Esophagus muscularis mucosa (tissue), 4 donors: ENCODE results near the gene KIN. TPM values are rescaled to one million over a fixed set of nuclear protein-coding genes. Genes with fewer than 3 reads are reported as not detected.
"Not testable (repeated sequence)": the region's sequence is repeated elsewhere in the genome, so short reads cannot be mapped to it uniquely, and the experiment has no call there.

Experiments used
- DNase-seq: peaks from one replicate; pipeline ENCODE4 v3.0.0-alpha.2; 2017; ENCODE audit errors: extremely low spot score
- H3K27ac ChIP-seq, 4 donors: fragments of 200-600 bp; sonication (generic); replicated peaks in 1 of 4; 1 replicate in 3 of 4; 2 replicates in 1 of 4; pipeline ENCODE4 v1.5.1; 2016 to 2019; ENCODE audit warnings: mild to moderate bottlenecking in 1 of 4
- H3K27me3 ChIP-seq, 4 donors: fragments of 200-600 bp; sonication (generic); one replicate each; pipeline versions ENCODE4 v1.5.1 to v1.6.0; 2016 to 2019
- H3K36me3 ChIP-seq, 4 donors: fragments of 200-600 bp; sonication (generic); one replicate each; pipeline ENCODE4 v1.5.1; 2016 to 2019
- H3K4me1 ChIP-seq, 4 donors: fragments of 200-600 bp; sonication (generic); one replicate each; pipeline ENCODE4 v1.5.1; 2016 to 2019
- H3K4me3 ChIP-seq, 4 donors: fragments of 200-600 bp; sonication (generic); 1 replicate in 2 of 4; 2 replicates in 2 of 4; pipeline ENCODE4 v1.5.1; 2016 to 2019; ENCODE audit warnings: mild to moderate bottlenecking in 4 of 4, moderate library complexity in 1 of 4
- H3K9me3 ChIP-seq, 4 donors: fragments of 200-600 bp; sonication (generic); 1 replicate in 3 of 4; 2 replicates in 1 of 4; pipeline ENCODE4 v1.5.1; 2016 to 2019
- CTCF ChIP-seq, 3 experiments: fragments of 200-600 bp in 2 of 3; fragments of 450-650 bp in 1 of 3; sonication (generic) in 2 of 3; IDR thresholded peaks; one replicate each; pipeline ENCODE4 v1.5.1; 2017 to 2019; ENCODE audit warnings: antibody characterized with exemption in 3 of 3, mild to moderate bottlenecking in 2 of 3, moderate library complexity in 1 of 3
- EP300 ChIP-seq: sonication (generic); formaldehyde crosslinking; IDR thresholded peaks from one replicate; pipeline ENCODE4 v1.6.1; 2017; ENCODE audit warnings: antibody characterized with exemption
- POLR2A ChIP-seq: fragments of 450-650 bp; IDR thresholded peaks from one replicate; pipeline ENCODE4 v1.6.1; 2017; ENCODE audit warnings: antibody characterized with exemption, moderate library complexity, mild to moderate bottlenecking, low read depth
- POLR2AphosphoS5 ChIP-seq, 2 donors: sonication (generic); formaldehyde crosslinking; IDR thresholded peaks; one replicate each; pipeline ENCODE4 v1.6.1; 2017; ENCODE audit warnings: antibody characterized with exemption in 2 of 2
- WGBS: methylation state at CpG from one replicate; pipeline ENCODE4 v1.1.5; 2018; 5-methylcytosine and 5-hydroxymethylcytosine counted together
- intact Hi-C: fragments of 100-400 bp; cut with DNase I; formaldehyde crosslinking; loops from one replicate; pipeline ENCODE4 v1.15.1; 2023
- total RNA-seq, 4 donors: library from RNA; depleted of rRNA; stranded (reverse); fragments of >200 nt; gene quantifications; one replicate each; pipeline versions ENCODE4 v1.1.0 to v1.2.1, GENCODE V29; 2016

Gene KIN
- total RNA-seq, 4 donors from 2014 or later: 3.1 to 8.3 (median 6.1) TPM

- Histone ChIP-seq H3K9me3 (no peaks in the 10 kb centered on the region), H3K27ac (no peak overlapping the region), H3K4me3 (no peak overlapping the region), H3K27me3 (peaks cover 0 to 22% (median 0%) of the 10 kb centered on the region in 4 donors), H3K36me3 (no peaks in the 10 kb centered on the region), H3K4me1 (no peaks in the 10 kb centered on the region)
- TF ChIP-seq CTCF (IDR thresholded peaks at IDR 0.05) (no peak), POLR2A (no peak), EP300 (no peak), POLR2AphosphoS5 (IDR thresholded peaks at IDR 0.05) (no peak)
- no peak for DNase-seq
- WGBS: 91% methylated on average over 7 of the region's 7 CpGs
- intact Hi-C loops: no loop called here
Observed at GRCh38 chr10:7715515-7715914, 72.3 kb downstream of the KIN start.

GRCh38 chr10:7711075-7711474 lies 76.7 kb downstream of the KIN start:
- H3K4me3 ChIP-seq, DNase-seq, H3K27ac ChIP-seq, H3K9me3 ChIP-seq, H3K36me3 ChIP-seq, H3K4me1 ChIP-seq, intact Hi-C loops: not testable (repeated sequence)
- 89% methylated on average over 5 of the region's 5 CpGs for WGBS
- peaks cover 0 to 15% (median 0%) of the 10 kb centered on the region in 4 donors for H3K27me3 ChIP-seq

DNA sequence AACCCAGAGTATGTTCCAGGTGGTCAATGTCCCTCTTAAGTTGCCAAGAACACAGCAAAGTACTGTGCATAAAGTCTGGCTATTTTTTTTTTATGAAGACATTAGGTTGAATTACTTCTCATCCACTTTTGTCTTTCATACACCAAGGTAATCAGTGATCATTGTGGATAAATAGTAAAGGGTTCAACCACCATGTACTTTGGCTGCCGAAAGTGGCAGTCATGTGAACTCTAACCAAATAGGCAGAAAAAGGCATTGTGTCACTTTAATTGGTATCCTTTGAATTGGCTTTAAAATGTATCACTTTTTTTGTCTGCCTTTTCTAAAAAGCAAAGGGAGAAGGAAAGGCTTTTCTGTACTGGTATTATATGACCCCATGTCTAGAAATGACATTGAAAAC lies 77.3 kb downstream of the KIN start:
- Histone ChIP-seq H3K9me3 (no peaks in the 10 kb centered on the region), H3K36me3 (no peaks in the 10 kb centered on the region), H3K27ac (no peak overlapping the region), H3K27me3 (peaks cover 0 to 14% (median 0%) of the 10 kb centered on the region in 4 donors), H3K4me3 (no peak overlapping the region), H3K4me1 (no peaks in the 10 kb centered on the region)
- intact Hi-C loops: no loop called here
- DNase-seq: no peak
- no peak for TF ChIP-seq CTCF (IDR thresholded peaks at IDR 0.05)
- WGBS: 95% methylated on average over 1 of the region's 1 CpG

DNA sequence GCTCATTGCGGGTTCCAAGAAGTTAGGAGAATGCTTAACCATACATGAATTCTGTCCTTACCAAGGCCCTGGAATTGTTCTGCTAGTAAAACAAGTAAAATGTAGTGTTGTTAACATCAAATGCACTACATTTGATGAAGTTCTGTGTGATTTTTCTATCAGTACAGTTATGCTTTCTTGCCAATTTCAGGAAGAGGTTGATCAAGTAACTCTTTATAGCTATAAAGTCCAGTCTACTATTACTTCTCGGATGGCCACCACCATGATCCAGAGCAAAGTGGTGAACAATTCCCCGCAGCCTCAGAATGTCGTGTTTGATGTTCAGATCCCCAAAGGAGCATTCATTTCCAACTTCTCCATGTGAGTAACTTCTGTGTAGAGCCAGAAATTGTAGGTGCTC lies 79.0 kb downstream of the KIN start:
- no peak for DNase-seq
- Histone ChIP-seq H3K4me3 (no peak overlapping the region), H3K27me3 (peaks cover 0 to 26% (median 0%) of the 10 kb centered on the region in 4 donors), H3K36me3 (no peaks in the 10 kb centered on the region), H3K27ac (no peak overlapping the region), H3K4me1 (no peaks in the 10 kb centered on the region), H3K9me3 (no peaks in the 10 kb centered on the region)
- 93% methylated on average over 4 of the region's 4 CpGs for WGBS
- TF ChIP-seq EP300 (no peak), CTCF (IDR thresholded peaks at IDR 0.05) (no peak), POLR2AphosphoS5 (IDR thresholded peaks at IDR 0.05) (no peak), POLR2A (no peak)
- intact Hi-C loops: no loop called here

GRCh38 chr10:7707858-7708622 lies 79.8 kb downstream of the KIN start:
- no peak for TF ChIP-seq POLR2A
- TF ChIP-seq POLR2AphosphoS5 (IDR thresholded peaks at IDR 0.05): no peak
- TF ChIP-seq EP300: no peak
- TF ChIP-seq CTCF (IDR thresholded peaks at IDR 0.05): no peak
- intact Hi-C loops: no loop called here
- 83% methylated on average over 5 of the region's 5 CpGs for WGBS
- peaks cover 0 to 26% (median 0%) of the 10 kb centered on the region in 4 donors for H3K27me3 ChIP-seq
- H3K4me3 ChIP-seq: no peak overlapping the region
- H3K9me3 ChIP-seq: no peaks in the 10 kb centered on the region
- no peaks in the 10 kb centered on the region for H3K4me1 ChIP-seq
- no peaks in the 10 kb centered on the region for H3K36me3 ChIP-seq
- DNase-seq: no peak
- no peak overlapping the region for H3K27ac ChIP-seq
